Ectodermal cell (in vitro differentiated cells): ENCODE results near the gene FOXRED1.

ENCODE experiments used
- H3K27ac ChIP-seq: 2 replicates; pipeline ENCODE4 v1.7.0; 2013; ENCODE audit warnings: mild to moderate bottlenecking, low read depth, low read length; ENCODE audit not compliant: insufficient read depth, poor library complexity, severe bottlenecking
- H3K27me3 ChIP-seq: 2 replicates; pipeline ENCODE4 v1.7.0; 2013; ENCODE audit warnings: mild to moderate bottlenecking, low read length; ENCODE audit not compliant: insufficient read depth, control insufficient read depth, poor library complexity, severe bottlenecking
- H3K36me3 ChIP-seq: one replicate; pipeline ENCODE4 v1.7.0; 2013; ENCODE audit warnings: low read length; ENCODE audit not compliant: control insufficient read depth, insufficient read depth
- H3K4me1 ChIP-seq: one replicate; pipeline ENCODE4 v1.7.0; 2013; ENCODE audit warnings: low read length; ENCODE audit not compliant: control insufficient read depth, insufficient read depth
- H3K4me3 ChIP-seq: 2 replicates; pipeline ENCODE4 v1.7.0; 2013; ENCODE audit warnings: low read depth, low read length, control low read depth; ENCODE audit not compliant: insufficient read depth
- H3K9me3 ChIP-seq: 2 replicates; pipeline ENCODE4 v1.7.0; 2013; ENCODE audit warnings: mild to moderate bottlenecking, low read length, moderate library complexity; ENCODE audit not compliant: control insufficient read depth
- WGBS, 2 experiments: methylation state at CpG; one replicate each; pipeline ENCODE4 v1.1.7; 2013; ENCODE audit warnings: missing lambda C conversion rate in 2 of 2; 5-methylcytosine and 5-hydroxymethylcytosine counted together

The FOXRED1 gene

GRCh38 chr11:126310200-126310991 is 41.4 kb downstream of the FOXRED1 start:
- no peak overlapping the region for H3K27ac ChIP-seq
- no peaks in the 10 kb centered on the region for H3K4me1 ChIP-seq
- no peaks in the 10 kb centered on the region for H3K9me3 ChIP-seq
- H3K4me3 ChIP-seq, result no peak overlapping the region
- peaks cover 5% of the 10 kb centered on the region for H3K36me3 ChIP-seq
- no peaks in the 10 kb centered on the region for H3K27me3 ChIP-seq
- 79 to 80% methylated on average over 12 of the region's 12 CpGs for WGBS, 2 experiments

GRCh38 chr11:126310992-126311310 is 42.0 kb downstream of the FOXRED1 start:
- Histone ChIP-seq H3K27ac (no peak overlapping the region), H3K4me1 (no peaks in the 10 kb centered on the region), H3K27me3 (no peaks in the 10 kb centered on the region), H3K36me3 (peaks cover 5% of the 10 kb centered on the region), H3K4me3 (no peak overlapping the region), H3K9me3 (no peaks in the 10 kb centered on the region)
- 79 to 80% methylated on average over 6 of the region's 6 CpGs for WGBS, 2 experiments

- H3K9me3 ChIP-seq, result no peaks in the 10 kb centered on the region
- 96% methylated on average over 13 to 14 of the region's 14 CpGs for WGBS, 2 experiments
These were observed 42.7 kb downstream of the FOXRED1 start for GRCh38 chr11:126311401-126312291.

GRCh38 chr11:126312961-126313360 is 44.0 kb downstream of the FOXRED1 start:
- Histone ChIP-seq H3K4me3 (no peak overlapping the region), H3K27me3 (no peaks in the 10 kb centered on the region), H3K4me1 (no peaks in the 10 kb centered on the region), H3K27ac (no peak overlapping the region), H3K9me3 (no peaks in the 10 kb centered on the region), H3K36me3 (peaks cover 5% of the 10 kb centered on the region)
- WGBS, 2 experiments, result 94% methylated on average over 8 of the region's 8 CpGs

More at GRCh38 chr11:126311401-126312291, 42.7 kb downstream of the FOXRED1 start:
- Histone ChIP-seq H3K27ac (no peak overlapping the region), H3K4me3 (no peak overlapping the region), H3K4me1 (no peaks in the 10 kb centered on the region), H3K27me3 (no peaks in the 10 kb centered on the region), H3K36me3 (peaks cover 5% of the 10 kb centered on the region)

GRCh38 chr11:126313826-126314225 is 44.9 kb downstream of the FOXRED1 start:
- H3K9me3 ChIP-seq, result no peaks in the 10 kb centered on the region
- H3K36me3 ChIP-seq, result peaks cover 5% of the 10 kb centered on the region
- WGBS, 2 experiments, result 89% methylated on average over 5 of the region's 5 CpGs
- H3K4me3 ChIP-seq, result no peak overlapping the region
- H3K27me3 ChIP-seq, result no peaks in the 10 kb centered on the region
- H3K4me1 ChIP-seq, result peaks cover 6% of the 10 kb centered on the region
- H3K27ac ChIP-seq, result no peak overlapping the region

GRCh38 chr11:126317432-126317755 is 48.4 kb downstream of the FOXRED1 start:
- WGBS, 2 experiments, result 94 to 100% methylated on average over 1 of the region's 1 CpG
- Histone ChIP-seq H3K27ac (no peak overlapping the region), H3K4me1 (peaks cover 6% of the 10 kb centered on the region), H3K27me3 (no peaks in the 10 kb centered on the region), H3K36me3 (peaks cover 5% of the 10 kb centered on the region), H3K4me3 (no peak overlapping the region), H3K9me3 (no peaks in the 10 kb centered on the region)

GRCh38 chr11:126317756-126318573 is 49.0 kb downstream of the FOXRED1 start:
- Histone ChIP-seq H3K9me3 (no peaks in the 10 kb centered on the region), H3K4me1 (peaks cover 6% of the 10 kb centered on the region), H3K27ac (no peak overlapping the region), H3K36me3 (peaks cover 5% of the 10 kb centered on the region), H3K4me3 (no peak overlapping the region), H3K27me3 (no peaks in the 10 kb centered on the region)
- 87 to 91% methylated on average over 14 of the region's 14 CpGs for WGBS, 2 experiments

GRCh38 chr11:126318574-126319373 is 49.8 kb downstream of the FOXRED1 start:
- Histone ChIP-seq H3K27me3 (no peaks in the 10 kb centered on the region), H3K4me3 (no peak overlapping the region), H3K9me3 (no peaks in the 10 kb centered on the region), H3K27ac (no peak overlapping the region), H3K36me3 (peaks cover 4% of the 10 kb centered on the region), H3K4me1 (peaks cover 6% of the 10 kb centered on the region)
- 91 to 92% methylated on average over 9 of the region's 9 CpGs for whole genome bisulfite sequencing, 2 experiments

GRCh38 chr11:126319374-126319740 is 50.4 kb downstream of the FOXRED1 start:
- 94 to 96% methylated on average over 5 of the region's 5 CpGs for WGBS, 2 experiments
- no peaks in the 10 kb centered on the region for H3K36me3 ChIP-seq
- H3K4me3 ChIP-seq, result no peak overlapping the region
- H3K4me1 ChIP-seq, result peaks cover 6% of the 10 kb centered on the region
- H3K27me3 ChIP-seq, result no peaks in the 10 kb centered on the region
- H3K27ac ChIP-seq, result no peak overlapping the region
- H3K9me3 ChIP-seq, result no peaks in the 10 kb centered on the region
